ENCODE data around the gene DBN1.

- no peak for TF ChIP-seq EZH2phosphoT487 (IDR thresholded peaks at IDR 0.05; ENCODE audit: unreplicated experiment)
- TF ChIP-seq REST (IDR thresholded peaks at IDR 0.05; ENCODE audit: unreplicated experiment), result no peak
- no peak for TF ChIP-seq CTCF (conservative IDR thresholded peaks at IDR 0.05; ENCODE audit: low read depth in 2 of 2)
- TF ChIP-seq EZH2 (IDR thresholded peaks at IDR 0.05; ENCODE audit: low read depth, unreplicated experiment), result no peak
- TF ChIP-seq POLR2AphosphoS5 (IDR thresholded peaks at IDR 0.05; ENCODE audit: low read depth), result no peak
- no peak for TF ChIP-seq JUNB (IDR thresholded peaks at IDR 0.05; ENCODE audit: unreplicated experiment)
- TF ChIP-seq CREB1 (CRISPR knock-in tag; IDR thresholded peaks at IDR 0.05; ENCODE audit: low read depth), result no peak
- TF ChIP-seq ZNF331 (CRISPR knock-in tag; IDR thresholded peaks at IDR 0.05; ENCODE audit: low read depth), result no peak
- TF ChIP-seq ZNF462 (CRISPR knock-in tag; IDR thresholded peaks at IDR 0.05), result no peak
- no peak for TF ChIP-seq NANOG (IDR thresholded peaks at IDR 0.05; ENCODE audit: borderline replicate concordance)
Measured at GRCh38 chr5:177467436-177467835, 6.0 kb downstream of the DBN1 start.
